Measurements from ENCODE around the gene INSYN1. TPM values are rescaled to one million over a fixed set of nuclear protein-coding genes. Genes with fewer than 3 reads are reported as not detected.

Gene INSYN1
- total RNA-seq, 2 experiments from 2014 or later, result not detected

- H3K4me1 Mint-ChIP-seq (ENCODE audit: low read depth), result peaks cover 12% of the 10 kb centered on the region
- H3K27me3 Mint-ChIP-seq (ENCODE audit: low read depth), result peaks cover 41% of the 10 kb centered on the region
- intact Hi-C loops (cut with micrococcal nuclease), result no loop called here
- H3K9me3 Mint-ChIP-seq, result no peaks in the 10 kb centered on the region
- CTCF ChIA-PET, result interaction anchor here (0.6 to 2.5 kb wide), 5 partner anchors 9 to 51 kb away, joined by 3 to 13 read pairs (median 9); no protein-coding TSS in a partner anchor
- no peaks in the 10 kb centered on the region for H3K36me3 Mint-ChIP-seq (ENCODE audit: low read depth)
- no peak overlapping the region for H3K27ac Mint-ChIP-seq
- no peak overlapping the region for H3K4me3 Mint-ChIP-seq
- no peak for DNase-seq
Measured at GRCh38 chr15:73686781-73687256, 66.3 kb downstream of the INSYN1 start.

GRCh38 chr15:73685981-73686380 is 67.2 kb downstream of the INSYN1 start:
- Mint-ChIP-seq H3K27ac (no peak overlapping the region), H3K36me3 (ENCODE audit: low read depth) (no peaks in the 10 kb centered on the region), H3K4me3 (no peak overlapping the region), H3K9me3 (no peaks in the 10 kb centered on the region), H3K4me1 (ENCODE audit: low read depth) (peaks cover 17% of the 10 kb centered on the region), H3K27me3 (ENCODE audit: low read depth) (peaks cover 41% of the 10 kb centered on the region)
- intact Hi-C loops (cut with micrococcal nuclease), result loop anchor here (1.0 kb wide), 1 partner anchor 11 kb away; no protein-coding TSS in a partner anchor
- CTCF ChIA-PET, result interaction anchor here (0.7 to 2.5 kb wide), 6 partner anchors 9 to 50 kb away, joined by 4 to 13 read pairs (median 8); no protein-coding TSS in a partner anchor
- DNase-seq, result no peak

Other genes with a start within 250 kb of the INSYN1 start
- 10 to 100 TPM; 20.8 to 22.8 TPM for gene NPTN, start 120.0 kb downstream of the INSYN1 start, total RNA-seq
- 1 to 10 TPM; 1.2 to 1.3 TPM for gene CD276, start 69.0 kb downstream of the INSYN1 start, total RNA-seq
- not detected for gene TBC1D21, start 120.2 kb upstream of the INSYN1 start, total RNA-seq
- under 1 TPM; 0.25 to 0.55 TPM for gene LOXL1, start 173.1 kb upstream of the INSYN1 start, total RNA-seq
- gene STOML1, start 238.9 kb upstream of the INSYN1 start, total RNA-seq, result 1 to 10 TPM; 8.7 to 9.5 TPM
- 10 to 100 TPM; 69.6 to 70.2 TPM for gene PML, start 241.4 kb upstream of the INSYN1 start, total RNA-seq

All from activated naive CD4-positive, alpha-beta T cell treated with anti-CD3 and anti-CD28 coated beads for 36 hours (primary cell).